ENCODE data around the gene SYCE3.

SYCE3 gene

DNA sequence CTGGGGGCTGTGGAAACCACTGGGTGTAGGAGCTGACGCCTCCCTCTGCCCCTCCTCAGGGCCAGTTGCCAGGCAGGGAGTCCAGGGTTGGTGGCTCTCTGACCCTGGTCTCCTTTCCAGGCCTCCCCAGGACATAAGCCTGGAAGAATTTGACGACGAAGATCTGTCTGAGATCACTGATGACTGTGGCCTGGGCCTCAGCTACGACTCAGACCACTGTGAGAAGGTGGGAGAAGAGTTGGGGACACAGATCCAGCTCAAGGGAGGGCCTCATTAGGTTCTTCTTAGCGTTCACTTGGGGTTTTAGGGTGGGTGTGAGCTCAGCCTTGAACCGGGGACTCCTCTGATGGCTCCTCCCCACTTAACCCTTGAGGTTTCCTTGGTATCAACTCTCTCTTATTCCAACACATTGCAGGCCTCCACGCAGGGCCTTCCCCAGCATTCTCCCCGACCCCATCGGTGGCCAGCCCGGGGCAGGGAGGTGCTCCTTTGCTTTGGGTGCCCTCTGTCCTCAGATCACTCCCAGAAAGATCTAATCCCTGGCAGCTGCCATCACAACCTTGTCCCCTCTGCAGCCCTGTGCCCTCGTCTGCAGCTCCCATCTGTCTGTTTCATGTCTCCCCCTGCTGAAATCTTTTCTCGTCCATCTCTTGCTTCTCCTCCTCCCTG is 39.1 kb upstream of the SYCE3 start:
- Histone ChIP-seq H3K27me3 (replicated peaks; ENCODE audit: insufficient read depth, low read length) (peaks cover 84% of the 10 kb centered on the region), H3K9me3 (replicated peaks; ENCODE audit: insufficient read depth, low read length) (no peaks in the 10 kb centered on the region), H2AFZ (ENCODE audit: low read length) (no peak overlapping the region), H3K4me3 (ENCODE audit: low read length) (no peak overlapping the region), H3K4me1 (ENCODE audit: low read length) (no peaks in the 10 kb centered on the region), H3K36me3 (replicated peaks; ENCODE audit: insufficient read depth, low read length) (no peaks in the 10 kb centered on the region), H3K9me2 (replicated peaks; ENCODE audit: insufficient read depth, low read length) (no peaks in the 10 kb centered on the region), H3K9ac (ENCODE audit: low read length) (no peak overlapping the region), H4K20me1 (ENCODE audit: insufficient read depth, low read length) (no peaks in the 10 kb centered on the region), H3F3A (ENCODE audit: insufficient read depth, low read length) (no peaks in the 10 kb centered on the region), H3K79me2 (ENCODE audit: low read length) (no peaks in the 10 kb centered on the region), H3K27ac (ENCODE audit: low read length) (no peak overlapping the region), H3K4me2 (ENCODE audit: low read depth, low read length) (no peak overlapping the region)
- TF ChIP-seq, protein P1, sequence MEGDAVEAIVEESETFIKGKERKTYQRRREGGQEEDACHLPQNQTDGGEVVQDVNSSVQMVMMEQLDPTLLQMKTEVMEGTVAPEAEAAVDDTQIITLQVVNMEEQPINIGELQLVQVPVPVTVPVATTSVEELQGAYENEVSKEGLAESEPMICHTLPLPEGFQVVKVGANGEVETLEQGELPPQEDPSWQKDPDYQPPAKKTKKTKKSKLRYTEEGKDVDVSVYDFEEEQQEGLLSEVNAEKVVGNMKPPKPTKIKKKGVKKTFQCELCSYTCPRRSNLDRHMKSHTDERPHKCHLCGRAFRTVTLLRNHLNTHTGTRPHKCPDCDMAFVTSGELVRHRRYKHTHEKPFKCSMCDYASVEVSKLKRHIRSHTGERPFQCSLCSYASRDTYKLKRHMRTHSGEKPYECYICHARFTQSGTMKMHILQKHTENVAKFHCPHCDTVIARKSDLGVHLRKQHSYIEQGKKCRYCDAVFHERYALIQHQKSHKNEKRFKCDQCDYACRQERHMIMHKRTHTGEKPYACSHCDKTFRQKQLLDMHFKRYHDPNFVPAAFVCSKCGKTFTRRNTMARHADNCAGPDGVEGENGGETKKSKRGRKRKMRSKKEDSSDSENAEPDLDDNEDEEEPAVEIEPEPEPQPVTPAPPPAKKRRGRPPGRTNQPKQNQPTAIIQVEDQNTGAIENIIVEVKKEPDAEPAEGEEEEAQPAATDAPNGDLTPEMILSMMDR (IDR thresholded peaks at IDR 0.05; ENCODE audit: low read length) = no peak
- TF ChIP-seq EZH2phosphoT487 (IDR thresholded peaks at IDR 0.05; ENCODE audit: low read length) (no peak), EZH2 (optimal IDR thresholded peaks at IDR 0.05; ENCODE audit: low read depth, low read length) (no peak)
- DNase-seq = no peak

DNA sequence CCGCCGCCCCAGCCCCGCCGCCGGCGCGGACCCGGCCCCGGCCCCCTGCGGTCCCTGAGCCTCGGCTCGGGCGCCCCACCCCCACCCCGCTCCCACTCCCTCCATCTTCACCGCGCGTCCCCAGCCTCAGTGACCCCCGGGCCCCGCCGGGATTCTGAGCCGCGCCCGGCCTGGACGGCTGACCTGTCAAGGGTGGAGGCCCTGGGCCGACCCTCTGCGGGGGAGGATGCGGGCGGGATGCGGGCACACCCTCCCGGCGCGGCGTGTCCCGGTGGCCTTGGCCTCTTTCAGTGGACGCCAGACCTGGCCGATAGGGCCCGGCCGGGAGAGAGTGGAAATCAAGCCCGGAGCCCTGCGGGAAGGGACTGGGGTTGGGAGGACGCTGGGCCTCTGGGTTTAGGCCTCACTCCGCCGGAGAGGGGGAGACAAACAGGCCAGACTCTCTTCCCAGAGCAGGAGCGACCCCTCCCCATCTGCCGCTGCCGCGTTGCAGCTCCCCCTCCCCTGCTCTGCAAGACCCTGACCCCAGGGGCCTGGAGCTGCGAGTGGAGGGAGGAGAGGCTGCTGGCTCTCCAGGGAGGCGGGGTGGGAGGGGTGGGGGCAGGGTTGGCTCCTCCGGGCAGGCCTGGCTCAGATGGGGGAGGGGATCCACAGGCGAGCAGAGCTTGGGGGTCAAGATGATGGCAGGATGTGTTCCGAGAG is 38.4 kb upstream of the SYCE3 start:
- Histone ChIP-seq H3K27me3 (replicated peaks; ENCODE audit: insufficient read depth, low read length) (peaks cover 84% of the 10 kb centered on the region), H3K9me3 (replicated peaks; ENCODE audit: insufficient read depth, low read length) (no peaks in the 10 kb centered on the region), H3K4me3 (ENCODE audit: low read length) (no peak overlapping the region), H3K4me1 (ENCODE audit: low read length) (no peaks in the 10 kb centered on the region), H3K4me2 (ENCODE audit: low read depth, low read length) (no peak overlapping the region), H3K9me2 (replicated peaks; ENCODE audit: insufficient read depth, low read length) (no peaks in the 10 kb centered on the region), H3K79me2 (ENCODE audit: low read length) (no peaks in the 10 kb centered on the region), H2AFZ (ENCODE audit: low read length) (no peak overlapping the region), H3K27ac (ENCODE audit: low read length) (no peak overlapping the region), H3K9ac (ENCODE audit: low read length) (no peak overlapping the region), H3F3A (ENCODE audit: insufficient read depth, low read length) (no peaks in the 10 kb centered on the region), H3K36me3 (replicated peaks; ENCODE audit: insufficient read depth, low read length) (no peaks in the 10 kb centered on the region), H4K20me1 (ENCODE audit: insufficient read depth, low read length) (no peaks in the 10 kb centered on the region)
- DNase-seq = no peak
- TF ChIP-seq, protein P1 (IDR thresholded peaks at IDR 0.05; ENCODE audit: low read length) = no peak
- TF ChIP-seq EZH2phosphoT487 (IDR thresholded peaks at IDR 0.05; ENCODE audit: low read length) = no peak
- TF ChIP-seq EZH2 (optimal IDR thresholded peaks at IDR 0.05; ENCODE audit: low read depth, low read length) = no peak

DNA sequence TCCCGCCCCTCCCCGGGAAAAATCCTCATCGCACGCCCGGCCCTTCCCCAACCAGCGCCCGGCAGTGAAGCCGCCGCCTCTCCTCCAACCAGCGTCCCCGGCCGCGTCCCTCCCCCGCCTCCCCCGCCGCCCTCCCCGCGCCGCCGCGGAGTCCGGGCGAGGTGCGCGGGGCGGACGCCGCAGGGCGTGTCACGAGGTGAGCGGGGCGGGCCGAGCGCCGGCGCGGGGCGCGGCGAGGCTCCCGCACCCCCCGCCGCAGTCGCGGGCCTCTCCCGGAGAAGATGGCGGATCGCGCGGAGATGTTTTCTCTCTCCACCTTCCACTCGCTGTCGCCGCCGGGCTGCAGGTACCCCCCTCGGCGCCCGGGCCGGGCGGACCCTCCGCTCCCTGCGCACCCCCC is 37.8 kb upstream of the SYCE3 start, which contains the start of gene MAPK8IP2:
Gene MAPK8IP2 (plus strand): TSS at position 256 of the 400 bp plus-strand sequence. CDS start 26 bp downstream, at position 282.
- no peaks in the 10 kb centered on the region for H4K20me1 ChIP-seq (ENCODE audit: insufficient read depth, low read length)
- H3K36me3 ChIP-seq (replicated peaks; ENCODE audit: insufficient read depth, low read length) = no peaks in the 10 kb centered on the region
- no peak within 1 kb of the TSS for H3K4me3 ChIP-seq (ENCODE audit: low read length)
- H3K4me1 ChIP-seq (ENCODE audit: low read length) = no peaks in the 10 kb centered on the region
- no peak within 1 kb of the TSS for H3K4me2 ChIP-seq (ENCODE audit: low read depth, low read length)
- no peaks in the 10 kb centered on the region for H3K9me2 ChIP-seq (replicated peaks; ENCODE audit: insufficient read depth, low read length)
- H3F3A ChIP-seq (ENCODE audit: insufficient read depth, low read length) = no peaks in the 10 kb centered on the region
- no peak within 1 kb of the TSS for H2AFZ ChIP-seq (ENCODE audit: low read length)
- no peak within 1 kb of the TSS for H3K27ac ChIP-seq (ENCODE audit: low read length)
- no peak for DNase-seq
- H3K27me3 ChIP-seq (replicated peaks; ENCODE audit: insufficient read depth, low read length) = peaks cover 82% of the 10 kb centered on the region
- TF ChIP-seq, protein P1 (IDR thresholded peaks at IDR 0.05; ENCODE audit: low read length) = no peak
- TF ChIP-seq EZH2 (optimal IDR thresholded peaks at IDR 0.05; ENCODE audit: low read depth, low read length) (no peak), EZH2phosphoT487 (IDR thresholded peaks at IDR 0.05; ENCODE audit: low read length) (no peak)
- H3K9me3 ChIP-seq (replicated peaks; ENCODE audit: insufficient read depth, low read length) = no peaks in the 10 kb centered on the region
- H3K79me2 ChIP-seq (ENCODE audit: low read length) = no peaks in the 10 kb centered on the region
- H3K9ac ChIP-seq (ENCODE audit: low read length) = no peak within 1 kb of the TSS

All from MM.1S (cell line).